ENCODE measurements around the gene TSGA10IP. TPM values are rescaled to one million over a fixed set of nuclear protein-coding genes. Genes with fewer than 3 reads are reported as not detected.

Gene TSGA10IP
- total RNA-seq, 2 experiments from 2014 or later = not detected

GRCh38 chr11:65906602-65907001 lies 38.7 kb upstream of the TSGA10IP start:
- Histone ChIP-seq H3K9me2 (ENCODE audit: insufficient read depth, low read length) (no peaks in the 10 kb centered on the region), H2AFZ (ENCODE audit: low read length) (no peak overlapping the region), H3K27ac (ENCODE audit: low read depth, low read length, poor library complexity, severe bottlenecking) (no peak overlapping the region), H3K4me2 (ENCODE audit: low read length) (no peak overlapping the region), H3K36me3 (ENCODE audit: insufficient read depth, low read length) (no peaks in the 10 kb centered on the region), H3K4me1 (ENCODE audit: insufficient read depth, low read length, poor library complexity, severe bottlenecking) (no peaks in the 10 kb centered on the region), H3K4me3 (ENCODE audit: low read depth, low read length, poor library complexity, severe bottlenecking) (no peak overlapping the region), H4K20me1 (ENCODE audit: insufficient read depth, low read length) (no peaks in the 10 kb centered on the region), H3K79me2 (ENCODE audit: insufficient read depth, low read depth, low read length) (no peaks in the 10 kb centered on the region), H3K9me3 (ENCODE audit: low read length) (no peaks in the 10 kb centered on the region)
- intact Hi-C loops (cut with micrococcal nuclease; ENCODE audit: unreplicated experiment) = no loop called here
- TF ChIP-seq CTCF (conservative IDR thresholded peaks at IDR 0.05; ENCODE audit: low read length) (no peak), EZH2phosphoT487 (IDR thresholded peaks at IDR 0.05; ENCODE audit: borderline replicate concordance, low read depth, low read length) (no peak)
- DNase-seq (ENCODE audit: low spot score) = no peak
- ChIA-PET CTCF (ENCODE audit: unreplicated experiment) (no interaction called here), POLR2A (no interaction called here)
- BruUV-seq (replicated peaks) = no TSS peak

- Histone ChIP-seq H3K9me3 (ENCODE audit: low read length) (no peaks in the 10 kb centered on the region), H3K79me2 (ENCODE audit: insufficient read depth, low read depth, low read length) (no peaks in the 10 kb centered on the region), H3K4me3 (ENCODE audit: low read depth, low read length, poor library complexity, severe bottlenecking) (no peak overlapping the region), H3K27ac (ENCODE audit: low read depth, low read length, poor library complexity, severe bottlenecking) (no peak overlapping the region), H2AFZ (ENCODE audit: low read length) (no peak overlapping the region), H4K20me1 (ENCODE audit: insufficient read depth, low read length) (no peaks in the 10 kb centered on the region), H3K36me3 (ENCODE audit: insufficient read depth, low read length) (no peaks in the 10 kb centered on the region), H3K4me1 (ENCODE audit: insufficient read depth, low read length, poor library complexity, severe bottlenecking) (no peaks in the 10 kb centered on the region), H3K4me2 (ENCODE audit: low read length) (no peak overlapping the region), H3K9me2 (ENCODE audit: insufficient read depth, low read length) (no peaks in the 10 kb centered on the region)
- ChIA-PET POLR2A (no interaction called here), CTCF (ENCODE audit: unreplicated experiment) (no interaction called here)
- no TSS peak for BruUV-seq (replicated peaks)
- DNase-seq (ENCODE audit: low spot score) = no peak
- TF ChIP-seq CTCF (conservative IDR thresholded peaks at IDR 0.05; ENCODE audit: low read length) = no peak
- TF ChIP-seq EZH2phosphoT487 (IDR thresholded peaks at IDR 0.05; ENCODE audit: borderline replicate concordance, low read depth, low read length) = no peak
- intact Hi-C loops (cut with micrococcal nuclease; ENCODE audit: unreplicated experiment) = no loop called here
These were observed 37.4 kb upstream of the TSGA10IP start for GRCh38 chr11:65907878-65908277.

- CTCF ChIA-PET (ENCODE audit: unreplicated experiment) = interaction anchor here (0.6 kb wide), 1 partner anchor 65 kb away, joined by 3 read pairs; no protein-coding TSS in a partner anchor
- no peaks in the 10 kb centered on the region for H3K4me1 ChIP-seq (ENCODE audit: insufficient read depth, low read length, poor library complexity, severe bottlenecking)
- no peak overlapping the region for H3K4me3 ChIP-seq (ENCODE audit: low read depth, low read length, poor library complexity, severe bottlenecking)
- H2AFZ ChIP-seq (ENCODE audit: low read length) = no peak overlapping the region
- H3K9me3 ChIP-seq (ENCODE audit: low read length) = no peaks in the 10 kb centered on the region
- H3K4me2 ChIP-seq (ENCODE audit: low read length) = no peak overlapping the region
- TF ChIP-seq EZH2phosphoT487 (IDR thresholded peaks at IDR 0.05; ENCODE audit: borderline replicate concordance, low read depth, low read length) = no peak
- TF ChIP-seq CTCF (conservative IDR thresholded peaks at IDR 0.05; ENCODE audit: low read length) = no peak
- H3K79me2 ChIP-seq (ENCODE audit: insufficient read depth, low read depth, low read length) = no peaks in the 10 kb centered on the region
- no peak for DNase-seq (ENCODE audit: low spot score)
- H3K27ac ChIP-seq (ENCODE audit: low read depth, low read length, poor library complexity, severe bottlenecking) = no peak overlapping the region
- H3K36me3 ChIP-seq (ENCODE audit: insufficient read depth, low read length) = no peaks in the 10 kb centered on the region
- POLR2A ChIA-PET = interaction anchor here (1.4 kb wide), 1 partner anchor 10 kb away, joined by 3 read pairs; no protein-coding TSS in a partner anchor
- no TSS peak for BruUV-seq (replicated peaks)
- no peaks in the 10 kb centered on the region for H3K9me2 ChIP-seq (ENCODE audit: insufficient read depth, low read length)
- H4K20me1 ChIP-seq (ENCODE audit: insufficient read depth, low read length) = no peaks in the 10 kb centered on the region
- intact Hi-C loops (cut with micrococcal nuclease; ENCODE audit: unreplicated experiment) = no loop called here
These were observed 33.4 kb upstream of the TSGA10IP start for GRCh38 chr11:65911682-65912568.
